Kidney epithelial cell (primary cell): ENCODE data around the gene SIPA1L3. TPM values are rescaled to one million over a fixed set of nuclear protein-coding genes. Genes with fewer than 3 reads are reported as not detected.
"Not testable (repeated sequence)": the region's sequence is repeated elsewhere in the genome, so short reads cannot be mapped to it uniquely, and the experiment has no call there.

Source experiments
- DNase-seq: peaks from one replicate; pipeline ENCODE4 v3.0.0-alpha.2; 2010; ENCODE audit warnings: low read depth
- H3K27me3 ChIP-seq: 2 replicates; pipeline ENCODE4 v1.6.0; 2011; ENCODE audit warnings: low read length; ENCODE audit not compliant: control insufficient read depth, insufficient read depth
- H3K36me3 ChIP-seq: 2 replicates; pipeline ENCODE4 v1.5.1; 2011; ENCODE audit warnings: low read length; ENCODE audit not compliant: control insufficient read depth, insufficient read depth
- H3K4me3 ChIP-seq: 2 replicates; pipeline ENCODE4 v1.5.1; 2011; ENCODE audit warnings: low read depth, mild to moderate bottlenecking, control low read depth, low read length
- total RNA-seq: library from RNA; depleted of rRNA; stranded (reverse); fragments of >200 nt; gene quantifications from 2 replicates; pipeline ENCODE4 v1.2.3, GENCODE V29; 2015
- TF ChIP-seq, protein P1 (sequence below): IDR thresholded peaks from 2 replicates; pipeline ENCODE4 v1.5.1; 2011; ENCODE audit warnings: mild to moderate bottlenecking, moderate library complexity, low read length, control low read depth, inconsistent platforms; ENCODE audit not compliant: insufficient read depth, poor library complexity, severe bottlenecking

The SIPA1L3 gene
- total RNA-seq, 1 donor from 2014 or later, result 40.4 TPM

GRCh38 chr19:38221919-38222830 lies 315.2 kb downstream of the SIPA1L3 start:
- Histone ChIP-seq H3K4me3 (no peak overlapping the region), H3K27me3 (peaks cover 3% of the 10 kb centered on the region), H3K36me3 (no peaks in the 10 kb centered on the region)
- TF ChIP-seq, protein P1, sequence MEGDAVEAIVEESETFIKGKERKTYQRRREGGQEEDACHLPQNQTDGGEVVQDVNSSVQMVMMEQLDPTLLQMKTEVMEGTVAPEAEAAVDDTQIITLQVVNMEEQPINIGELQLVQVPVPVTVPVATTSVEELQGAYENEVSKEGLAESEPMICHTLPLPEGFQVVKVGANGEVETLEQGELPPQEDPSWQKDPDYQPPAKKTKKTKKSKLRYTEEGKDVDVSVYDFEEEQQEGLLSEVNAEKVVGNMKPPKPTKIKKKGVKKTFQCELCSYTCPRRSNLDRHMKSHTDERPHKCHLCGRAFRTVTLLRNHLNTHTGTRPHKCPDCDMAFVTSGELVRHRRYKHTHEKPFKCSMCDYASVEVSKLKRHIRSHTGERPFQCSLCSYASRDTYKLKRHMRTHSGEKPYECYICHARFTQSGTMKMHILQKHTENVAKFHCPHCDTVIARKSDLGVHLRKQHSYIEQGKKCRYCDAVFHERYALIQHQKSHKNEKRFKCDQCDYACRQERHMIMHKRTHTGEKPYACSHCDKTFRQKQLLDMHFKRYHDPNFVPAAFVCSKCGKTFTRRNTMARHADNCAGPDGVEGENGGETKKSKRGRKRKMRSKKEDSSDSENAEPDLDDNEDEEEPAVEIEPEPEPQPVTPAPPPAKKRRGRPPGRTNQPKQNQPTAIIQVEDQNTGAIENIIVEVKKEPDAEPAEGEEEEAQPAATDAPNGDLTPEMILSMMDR, result no peak
- DNase-seq, result no peak

DNA sequence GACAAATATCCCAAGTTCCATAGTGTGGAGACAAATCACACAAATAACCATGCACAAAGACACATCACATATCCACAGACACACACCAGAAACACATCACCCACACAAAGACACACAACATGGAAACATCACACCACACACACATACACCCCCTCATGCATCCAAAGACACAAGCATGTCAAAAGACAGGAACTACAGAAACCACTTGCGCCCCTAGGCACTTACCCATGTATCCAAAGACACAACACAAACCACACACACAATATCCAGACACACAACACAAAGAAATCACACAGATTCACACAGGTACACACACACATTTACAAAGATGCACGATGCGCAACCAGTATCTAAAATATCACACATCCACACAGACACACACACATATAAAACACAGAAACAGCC lies 316.1 kb downstream of the SIPA1L3 start:
- H3K4me3 ChIP-seq, result no peak overlapping the region
- no peak for DNase-seq
- TF ChIP-seq, protein P1, result no peak

GRCh38 chr19:38223617-38224013 lies 316.6 kb downstream of the SIPA1L3 start:
- Histone ChIP-seq H3K27me3 (peaks cover 13% of the 10 kb centered on the region), H3K36me3 (no peaks in the 10 kb centered on the region), H3K4me3 (peak overlapping the region; percentile 69)
- TF ChIP-seq, protein P1, result no peak
- DNase-seq, result no peak

More for the DNA sequence above, 316.1 kb downstream of the SIPA1L3 start:
- Histone ChIP-seq H3K36me3 (no peaks in the 10 kb centered on the region), H3K27me3 (peaks cover 9% of the 10 kb centered on the region)

GRCh38 chr19:38224014-38224862 lies 317.2 kb downstream of the SIPA1L3 start, which contains the start of gene DPF1:
DPF1 (minus strand) TSS chr19:38224222; CDS start chr19:38224142, 80 bp downstream.
- TF ChIP-seq, protein P1, result peak; percentile 41

DNA sequence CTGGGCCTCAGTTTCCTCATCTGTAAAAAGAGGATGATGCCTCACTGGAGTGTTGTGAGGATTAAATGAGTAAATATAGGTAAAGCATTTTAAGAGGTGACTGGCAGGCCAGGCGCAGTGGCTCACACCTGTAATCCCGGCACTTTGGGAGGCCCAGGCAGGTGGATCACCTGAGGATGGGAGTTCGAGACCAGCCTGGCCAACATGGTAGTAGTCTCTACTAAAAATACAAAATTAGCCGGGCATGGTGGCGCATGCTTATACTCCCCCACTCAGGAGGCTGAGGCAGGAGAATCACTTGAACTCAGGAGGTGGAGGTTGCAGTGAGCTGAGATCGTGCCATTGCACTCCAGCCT lies 317.8 kb downstream of the SIPA1L3 start:
- DNase-seq, H3K36me3 ChIP-seq, H3K4me3 ChIP-seq: not testable (repeated sequence)
- peaks cover 22% of the 10 kb centered on the region for H3K27me3 ChIP-seq

More at GRCh38 chr19:38224014-38224862, 317.2 kb downstream of the SIPA1L3 start, which contains the start of gene DPF1:
- no peak for DNase-seq
- H3K4me3 ChIP-seq, result peak within 1 kb of the TSS; percentile 69
- H3K27me3 ChIP-seq, result peaks cover 19% of the 10 kb centered on the region
- H3K36me3 ChIP-seq, result no peaks in the 10 kb centered on the region
